Gastrocnemius medialis (tissue), 4 donors: ENCODE data around the gene BCAN. TPM values are rescaled to one million over a fixed set of nuclear protein-coding genes. Genes with fewer than 3 reads are reported as not detected.

Experiments used
- ATAC-seq, 2 donors: fragments of 150-250 bp; one replicate each; pipeline ENCODE4 v1.9.1; 2016
- DNase-seq, 2 donors: peaks; one replicate each; pipeline ENCODE4 v3.0.0-alpha.2; 2019
- H3K27ac ChIP-seq, 4 donors: fragments of 200-600 bp; sonication (generic); 1 replicate in 1 of 4; 2 replicates in 3 of 4; pipeline ENCODE4 v1.5.1; 2016 to 2018; ENCODE audit warnings: mild to moderate bottlenecking in 2 of 4, moderate library complexity in 1 of 4
- H3K27me3 ChIP-seq, 3 donors: fragments of 200-600 bp; sonication (generic) in 2 of 3; 1 replicate in 1 of 3; 2 replicates in 2 of 3; pipeline versions ENCODE4 v1.5.1 to v1.6.0; 2016 to 2019; ENCODE audit warnings: mild to moderate bottlenecking in 1 of 3, moderate library complexity in 1 of 3
- H3K36me3 ChIP-seq, 2 donors: fragments of 200-600 bp; sonication (generic) in 1 of 2; one replicate each; pipeline ENCODE4 v1.5.1; 2017 to 2018
- H3K4me1 ChIP-seq, 2 donors: fragments of 200-600 bp; sonication (generic) in 1 of 2; one replicate each; pipeline ENCODE4 v1.5.1; 2016 to 2017; ENCODE audit warnings: mild to moderate bottlenecking in 2 of 2
- H3K4me3 ChIP-seq, 4 donors: fragments of 200-600 bp; sonication (generic) in 3 of 4; 1 replicate in 1 of 4; 2 replicates in 3 of 4; pipeline ENCODE4 v1.5.1; 2016 to 2019; ENCODE audit warnings: mild to moderate bottlenecking in 2 of 4
- H3K9me3 ChIP-seq, 3 donors: fragments of 200-600 bp; sonication (generic) in 2 of 3; 1 replicate in 1 of 3; 2 replicates in 2 of 3; pipeline ENCODE4 v1.5.1; 2016 to 2019
- CTCF ChIP-seq, 5 experiments: fragments of 450-650 bp in 3 of 5; fragments of 200-600 bp in 2 of 5; sonication (generic) in 2 of 5; IDR thresholded peaks in 4 of 5; conservative IDR thresholded peaks in 1 of 5; 1 replicate in 4 of 5; 2 replicates in 1 of 5; pipeline ENCODE4 v1.5.1; 2016 to 2019; ENCODE audit warnings: antibody characterized with exemption in 5 of 5, mild to moderate bottlenecking in 3 of 5, moderate library complexity in 3 of 5
- POLR2A ChIP-seq, 2 donors: fragments of 450-650 bp; IDR thresholded peaks; one replicate each; pipeline ENCODE4 v1.6.1; 2017; ENCODE audit warnings: antibody characterized with exemption in 2 of 2, mild to moderate bottlenecking in 2 of 2, moderate library complexity in 2 of 2
- in situ Hi-C, 4 donors: fragments of 200-750 bp; cut with MboI; loops; one replicate each; pipeline versions ENCODE4 v1.15.0 to v1.8.0; 2017; ENCODE audit warnings: low sequenced_read_pairs in 4 of 4
- intact Hi-C: fragments of 100-400 bp; cut with DNase I; formaldehyde crosslinking; loops from one replicate; pipeline ENCODE4 v1.15.1; 2023; ENCODE audit warnings: low total_unique reads
- total RNA-seq, 4 donors: library from RNA; depleted of rRNA; stranded (reverse); fragments of >200 nt; gene quantifications; one replicate each; pipeline versions ENCODE4 v1.1.0 to v1.2.3, GENCODE V29; 2016

The BCAN gene
- total RNA-seq, 4 donors from 2014 or later, result 0.26 to 0.29 TPM; not detected in 2

GRCh38 chr1:156704930-156705320 is 63.0 kb downstream of the BCAN start:
- Histone ChIP-seq H3K9me3 (no peaks in the 10 kb centered on the region), H3K27me3 (peaks cover 38 to 48% (median 40%) of the 10 kb centered on the region in 3 donors), H3K36me3 (no peaks in the 10 kb centered on the region), H3K4me3 (peak overlapping the region; percentile 37 to 69 (median 50)), H3K4me1 (peaks cover 28% of the 10 kb centered on the region in 2 donors), H3K27ac (peak overlapping the region in 2 of 4 donors; percentile 60 to 69)
- intact Hi-C loops (loop anchor here (1.0 kb wide), 1 partner anchor 16 kb away; no protein-coding TSS in a partner anchor), in situ Hi-C loops (loop anchor here in 1 of 4 donors (25.0 kb wide), 1 partner anchor 157 kb away; the partner anchor contains the start of genes INSRR and NTRK1)
- ATAC-seq, result peak; percentile 41 to 67
- DNase-seq, result peak in 1 of 2 donors; percentile 64
- no peak for TF ChIP-seq CTCF (IDR thresholded peaks at IDR 0.05 in 4 of 5, conservative IDR thresholded peaks at IDR 0.05 in 1 of 5)
- no peak for TF ChIP-seq POLR2A (IDR thresholded peaks at IDR 0.05)

- peaks cover 38 to 45% (median 40%) of the 10 kb centered on the region in 3 donors for H3K27me3 ChIP-seq
- no peaks in the 10 kb centered on the region for H3K9me3 ChIP-seq
- intact Hi-C loops, result loop anchor here (1.0 kb wide), 1 partner anchor 16 kb away; no protein-coding TSS in a partner anchor
- H3K4me3 ChIP-seq, result peak within 1 kb of the TSS; percentile 37 to 69 (median 50)
- in situ Hi-C loops, result loop anchor here in 1 of 4 donors (25.0 kb wide), 1 partner anchor 157 kb away; the partner anchor contains the start of genes INSRR and NTRK1
- ATAC-seq (peak in 1 of 2 donors; percentile 19), DNase-seq (no peak)
- peak within 1 kb of the TSS; percentile 60 to 69 (median 65) for H3K27ac ChIP-seq
- peaks cover 28% of the 10 kb centered on the region in 2 donors for H3K4me1 ChIP-seq
- TF ChIP-seq CTCF (IDR thresholded peaks at IDR 0.05 in 4 of 5, conservative IDR thresholded peaks at IDR 0.05 in 1 of 5) (no peak), POLR2A (IDR thresholded peaks at IDR 0.05) (no peak)
- no peaks in the 10 kb centered on the region for H3K36me3 ChIP-seq
Measured at GRCh38 chr1:156705321-156705917, 63.5 kb downstream of the BCAN start, which contains the start of gene CRABP2. CRABP2 (minus strand) TSS chr1:156705583; CDS start chr1:156705446, 137 bp downstream.

GRCh38 chr1:156705918-156706656 is 64.2 kb downstream of the BCAN start:
- peak overlapping the region; percentile 37 to 69 (median 50) for H3K4me3 ChIP-seq
- no peaks in the 10 kb centered on the region for H3K9me3 ChIP-seq
- no peaks in the 10 kb centered on the region for H3K36me3 ChIP-seq
- TF ChIP-seq POLR2A (IDR thresholded peaks at IDR 0.05) (no peak), CTCF (IDR thresholded peaks at IDR 0.05 in 4 of 5, conservative IDR thresholded peaks at IDR 0.05 in 1 of 5) (peak; percentile 66 to 90 (median 87))
- intact Hi-C loops, result loop anchor here (1.0 kb wide), 1 partner anchor 17 kb away; no protein-coding TSS in a partner anchor
- peaks cover 28% of the 10 kb centered on the region in 2 donors for H3K4me1 ChIP-seq
- ATAC-seq, result peak; percentile 33 to 49
- H3K27ac ChIP-seq, result peak overlapping the region; percentile 60 to 69 (median 65)
- in situ Hi-C loops, result loop anchor here in 1 of 4 donors (25.0 kb wide), 1 partner anchor 156 kb away; the partner anchor contains the start of genes INSRR and NTRK1
- peak in 1 of 2 donors; percentile 36 for DNase-seq
- peaks cover 38 to 43% (median 40%) of the 10 kb centered on the region in 3 donors for H3K27me3 ChIP-seq

GRCh38 chr1:156706657-156707416 is 64.9 kb downstream of the BCAN start:
- Histone ChIP-seq H3K9me3 (no peaks in the 10 kb centered on the region), H3K27ac (peak overlapping the region; percentile 60 to 69 (median 65)), H3K4me1 (peaks cover 28% of the 10 kb centered on the region in 2 donors), H3K36me3 (no peaks in the 10 kb centered on the region), H3K27me3 (peaks cover 35 to 38% (median 37%) of the 10 kb centered on the region in 3 donors), H3K4me3 (peak overlapping the region; percentile 37 to 69 (median 50))
- DNase-seq (peak in 1 of 2 donors; percentile 51), ATAC-seq (peak; percentile 15 to 35)
- TF ChIP-seq CTCF (IDR thresholded peaks at IDR 0.05 in 4 of 5, conservative IDR thresholded peaks at IDR 0.05 in 1 of 5), result no peak
- TF ChIP-seq POLR2A (IDR thresholded peaks at IDR 0.05), result no peak
- intact Hi-C loops, result no loop called here
- in situ Hi-C loops, result loop anchor here in 1 of 4 donors (25.0 kb wide), 1 partner anchor 155 kb away; the partner anchor contains the start of genes INSRR and NTRK1
